Measurements from ENCODE around the gene PXMP4. TPM values are rescaled to one million over a fixed set of nuclear protein-coding genes. Genes with fewer than 3 reads are reported as not detected.
A peak's percentile ranks its signal among the peaks of the same experiment; 100 is the strongest.

PXMP4 gene
- total RNA-seq, 1 experiment from 2014 or later: 3.3 TPM

- Mint-ChIP-seq H3K9me3 (no peaks in the 10 kb centered on the region), H3K4me1 (peaks cover 26% of the 10 kb centered on the region), H3K27ac (0 out of 2 replicates have a peak overlapping the region, but pooled peaks have one; percentile 20), H3K27me3 (ENCODE audit: low read depth) (no peaks in the 10 kb centered on the region), H3K4me3 (no peak overlapping the region), H3K36me3 (peaks cover 6% of the 10 kb centered on the region)
- no peak for ATAC-seq
- no peak for TF ChIP-seq SP1 (CRISPR knock-in tag; conservative IDR thresholded peaks at IDR 0.05)
- TF ChIP-seq ATF2 (CRISPR knock-in tag; IDR thresholded peaks at IDR 0.05; ENCODE audit: borderline replicate concordance, low read depth): no peak
- TF ChIP-seq ERG (CRISPR knock-in tag; IDR thresholded peaks at IDR 0.05): no peak
- no peak for TF ChIP-seq ESRRA (CRISPR knock-in tag; IDR thresholded peaks at IDR 0.05; ENCODE audit: borderline replicate concordance)
- TF ChIP-seq EMX1 (CRISPR knock-in tag; IDR thresholded peaks at IDR 0.05): no peak
- TF ChIP-seq MXD4 (CRISPR knock-in tag; IDR thresholded peaks at IDR 0.05; ENCODE audit: borderline replicate concordance): no peak
- no peak for TF ChIP-seq GABPB1 (CRISPR knock-in tag; IDR thresholded peaks at IDR 0.05)
- TF ChIP-seq NR3C1 (CRISPR knock-in tag; conservative IDR thresholded peaks at IDR 0.05; ENCODE audit: low read depth): no peak
- no peak for TF ChIP-seq SMAD3 (CRISPR knock-in tag; IDR thresholded peaks at IDR 0.05; ENCODE audit: borderline replicate concordance)
- TF ChIP-seq GRHL2 (CRISPR knock-in tag; IDR thresholded peaks at IDR 0.05; ENCODE audit: insufficient replicate concordance, severe bottlenecking): no peak
- no peak for TF ChIP-seq ZNF263 (CRISPR knock-in tag; IDR thresholded peaks at IDR 0.05; ENCODE audit: low read depth)
- ChIA-PET CTCF (interaction anchor here (0.9 to 6.9 kb wide), 2 partner anchors 11 to 198 kb away, joined by 4 to 134 read pairs; partner anchors contain the start of genes ACTL10 and C20orf144), POLR2A (interaction anchor here (4.6 kb wide), 1 partner anchor 12 kb away, joined by 24 read pairs; the partner anchor contains the start of gene ACTL10)
- no peak for DNase-seq (ENCODE audit: low spot score)
Measured at GRCh38 chr20:33655164-33655563, 64.9 kb downstream of the PXMP4 start.

- ChIA-PET POLR2A (interaction anchor here (2.0 to 4.6 kb wide), 2 partner anchors 8 to 13 kb away, joined by 9 to 24 read pairs; partner anchors contain the start of gene ACTL10), CTCF (interaction anchor here (0.9 to 6.9 kb wide), 7 partner anchors 11 to 392 kb away, joined by 4 to 134 read pairs (median 9); partner anchors contain the start of genes ACTL10 and C20orf144)
- Mint-ChIP-seq H3K4me3 (no peak overlapping the region), H3K27ac (0 out of 2 replicates have a peak overlapping the region, but pooled peaks have one; percentile 20), H3K9me3 (no peaks in the 10 kb centered on the region), H3K36me3 (peaks cover 6% of the 10 kb centered on the region), H3K27me3 (ENCODE audit: low read depth) (no peaks in the 10 kb centered on the region), H3K4me1 (peaks cover 26% of the 10 kb centered on the region)
- DNase-seq (ENCODE audit: low spot score) (no peak), ATAC-seq (no peak)
- no peak for TF ChIP-seq MLX (CRISPR knock-in tag; IDR thresholded peaks at IDR 0.05)
- TF ChIP-seq E2F5 (CRISPR knock-in tag; IDR thresholded peaks at IDR 0.05): no peak
- no peak for TF ChIP-seq GTF2I (CRISPR knock-in tag; conservative IDR thresholded peaks at IDR 0.05)
- TF ChIP-seq TEAD1 (CRISPR knock-in tag; IDR thresholded peaks at IDR 0.05): no peak
- no peak for TF ChIP-seq NR3C1 (CRISPR knock-in tag; conservative IDR thresholded peaks at IDR 0.05; ENCODE audit: low read depth)
- TF ChIP-seq EMX1 (CRISPR knock-in tag; IDR thresholded peaks at IDR 0.05): no peak
- no peak for TF ChIP-seq TEAD4 (CRISPR knock-in tag; IDR thresholded peaks at IDR 0.05)
Measured at GRCh38 chr20:33654680-33655161, 65.4 kb downstream of the PXMP4 start.

GRCh38 chr20:33653900-33654596, 66.1 kb downstream of the PXMP4 start:
- peak overlapping the region; percentile 48; the same call in 1 of the 2 replicates for H3K27ac Mint-ChIP-seq
- ChIA-PET POLR2A (interaction anchor here (2.0 to 4.6 kb wide), 2 partner anchors 9 to 13 kb away, joined by 9 to 24 read pairs; partner anchors contain the start of gene ACTL10), CTCF (interaction anchor here (0.5 to 6.9 kb wide), 37 partner anchors 9 to 603 kb away, joined by 3 to 134 read pairs (median 5); partner anchors contain the start of genes ACTL10, C20orf144, CBFA2T2 and CDK5RAP1)
- TF ChIP-seq ERG (CRISPR knock-in tag; IDR thresholded peaks at IDR 0.05) (no peak), NFYB (CRISPR knock-in tag; conservative IDR thresholded peaks at IDR 0.05; ENCODE audit: low read depth) (no peak), ZNF512 (CRISPR knock-in tag; IDR thresholded peaks at IDR 0.05; ENCODE audit: borderline replicate concordance) (no peak)
- ATAC-seq (peak; percentile 8; the same call in 1 of the 2 replicates), DNase-seq (ENCODE audit: low spot score) (peak; percentile 32)
- no peaks in the 10 kb centered on the region for H3K27me3 Mint-ChIP-seq (ENCODE audit: low read depth)
- H3K4me3 Mint-ChIP-seq: no peak overlapping the region
- H3K4me1 Mint-ChIP-seq: peaks cover 31% of the 10 kb centered on the region
- H3K36me3 Mint-ChIP-seq: peaks cover 4% of the 10 kb centered on the region
- H3K9me3 Mint-ChIP-seq: no peaks in the 10 kb centered on the region

Measured in WTC11 (cell line).